Mesendoderm (in vitro differentiated cells): Measurements from ENCODE around the gene ATG4C.
A peak's percentile ranks its signal among the peaks of the same experiment; 100 is the strongest.

Experiments
- DNase-seq: peaks from one replicate; pipeline ENCODE4 v3.0.0; 2013
- H2AK5ac ChIP-seq: 2 replicates; pipeline ENCODE4 v1.6.1; 2013; ENCODE audit warnings: low read length, inconsistent platforms
- H2BK120ac ChIP-seq: 2 replicates; pipeline ENCODE4 v1.6.1; 2013; ENCODE audit warnings: low read depth, mild to moderate bottlenecking, low read length, moderate library complexity, mixed read lengths
- H2BK15ac ChIP-seq: replicated peaks from 2 replicates; pipeline ENCODE4 v1.6.1; 2013; ENCODE audit warnings: low read depth, mild to moderate bottlenecking, moderate library complexity
- H2BK5ac ChIP-seq: 2 replicates; pipeline ENCODE4 v1.6.1; 2013; ENCODE audit warnings: low read length, inconsistent platforms
- H3K18ac ChIP-seq: 2 replicates; pipeline ENCODE4 v1.6.1; 2013; ENCODE audit warnings: mild to moderate bottlenecking, low read length, mixed read lengths
- H3K23ac ChIP-seq: one replicate; pipeline ENCODE4 v1.6.1; 2013; ENCODE audit warnings: low read length
- H3K27ac ChIP-seq: 2 replicates; pipeline ENCODE4 v1.5.1; 2013; ENCODE audit warnings: low read depth, mild to moderate bottlenecking, inconsistent platforms, low read length, moderate library complexity
- H3K27me3 ChIP-seq: 2 replicates; pipeline ENCODE4 v1.6.1; 2013; ENCODE audit warnings: low read length, control low read depth, mild to moderate bottlenecking, inconsistent platforms; ENCODE audit not compliant: insufficient read depth, poor library complexity
- H3K36me3 ChIP-seq: 2 replicates; pipeline ENCODE4 v1.6.1; 2013; ENCODE audit warnings: low read length, inconsistent platforms; ENCODE audit not compliant: control insufficient read depth, insufficient read depth
- H3K4ac ChIP-seq: one replicate; pipeline ENCODE4 v1.6.1; 2013; ENCODE audit warnings: low read depth, mild to moderate bottlenecking, low read length, moderate library complexity
- H3K4me1 ChIP-seq: 2 replicates; pipeline ENCODE4 v1.6.1; 2013; ENCODE audit warnings: low read depth, low read length, inconsistent platforms; ENCODE audit not compliant: control insufficient read depth
- H3K4me2 ChIP-seq: 2 replicates; pipeline ENCODE4 v1.6.1; 2013; ENCODE audit warnings: low read length
- H3K4me3 ChIP-seq: 2 replicates; pipeline ENCODE4 v1.5.1; 2013; ENCODE audit warnings: mild to moderate bottlenecking, low read length
- H3K56ac ChIP-seq: one replicate; pipeline ENCODE4 v1.6.1; 2013; ENCODE audit warnings: low read length
- H3K79me1 ChIP-seq: 2 replicates; pipeline ENCODE4 v1.6.1; 2013; ENCODE audit warnings: low read length, inconsistent platforms
- H3K79me2 ChIP-seq: 2 replicates; pipeline ENCODE4 v1.6.1; 2013; ENCODE audit warnings: mild to moderate bottlenecking, low read length; ENCODE audit not compliant: control insufficient read depth, insufficient read depth
- H3K9ac ChIP-seq: 2 replicates; pipeline ENCODE4 v1.6.1; 2013; ENCODE audit warnings: low read length, inconsistent platforms
- H4K5ac ChIP-seq: one replicate; pipeline ENCODE4 v1.6.1; 2013; ENCODE audit warnings: low read length
- H4K8ac ChIP-seq: one replicate; pipeline ENCODE4 v1.6.1; 2013; ENCODE audit warnings: low read depth, mild to moderate bottlenecking, control low read depth, low read length, moderate library complexity
- WGBS: extraction: QIAGEN DNeasy Blood & Tissue Kit; methylation state at CpG from one replicate; pipeline ENCODE4 v1.1.7; 2013; ENCODE audit warnings: low lambda C conversion rate, missing lambda C conversion rate; ENCODE audit not compliant: insufficient coverage; ENCODE audit errors: extremely low coverage; 5-methylcytosine and 5-hydroxymethylcytosine counted together

ATG4C gene

DNA sequence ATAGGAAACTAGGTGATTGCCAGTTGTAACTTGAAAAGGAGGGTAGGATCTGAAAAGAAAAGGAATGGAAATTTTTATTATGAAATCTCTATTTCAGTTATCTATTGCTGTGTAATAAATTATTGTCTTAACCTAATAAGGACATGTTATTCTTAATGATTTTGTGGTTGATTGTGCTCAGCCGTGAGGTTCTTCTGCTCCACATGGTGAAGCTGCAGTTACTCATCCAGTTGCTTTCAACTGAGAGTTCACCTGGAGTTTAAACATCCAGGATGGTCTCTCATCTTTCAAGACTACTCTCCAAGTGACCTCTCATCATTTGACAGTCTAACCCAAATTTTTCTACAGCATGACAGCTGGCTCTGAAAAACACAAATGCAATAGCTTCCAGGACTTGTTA, 96.0 kb downstream of the ATG4C start:
- no CpG with 5 or more reads among the region's 1 CpG for WGBS
- no peak overlapping the region for H3K27ac ChIP-seq

DNA sequence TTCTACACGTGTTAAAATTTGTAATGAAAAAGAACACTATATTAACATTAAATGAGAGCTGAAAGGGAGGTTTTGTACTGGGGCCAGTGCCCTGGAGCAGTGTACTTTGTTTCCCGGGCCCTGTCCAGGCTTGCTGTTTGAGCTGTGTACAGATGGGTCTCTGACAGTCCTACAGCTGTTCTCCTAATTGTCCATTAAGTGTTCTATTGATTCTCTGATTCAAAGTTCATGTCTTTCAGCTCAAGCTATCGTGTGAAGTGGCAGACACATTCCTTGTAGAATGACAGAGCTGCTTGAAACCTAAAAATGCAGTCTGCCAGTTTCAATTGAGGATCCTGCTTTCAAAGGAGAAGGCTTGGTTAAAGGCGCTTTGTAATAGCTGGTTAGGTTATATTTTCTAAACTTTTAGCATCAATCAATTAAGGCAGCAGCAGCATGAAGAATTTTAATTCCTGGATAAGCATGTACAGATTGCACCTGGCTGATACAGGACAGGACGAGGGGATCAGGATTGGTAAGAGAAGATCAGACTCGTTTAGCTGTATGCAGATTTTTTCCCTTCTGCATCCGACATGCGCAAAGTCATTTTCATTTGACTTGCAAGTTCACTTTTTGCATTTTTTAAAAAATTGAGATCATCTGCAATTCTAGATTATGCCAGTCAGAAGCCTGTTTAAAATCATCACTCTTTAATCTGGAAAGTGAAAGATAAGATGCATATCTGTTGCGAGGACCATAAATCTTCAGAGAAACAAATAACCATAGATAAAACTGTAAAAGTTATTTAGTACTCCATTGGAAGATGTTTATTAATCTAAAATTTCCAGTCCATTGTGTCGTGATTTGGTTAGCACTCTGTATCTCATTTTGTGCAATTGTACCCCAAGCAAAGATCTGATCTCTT, 98.5 kb downstream of the ATG4C start:
- no peak overlapping the region for H4K8ac ChIP-seq
- no peak overlapping the region for H3K4me2 ChIP-seq
- WGBS = no CpG with 5 or more reads among the region's 10 CpGs
- H3K27ac ChIP-seq = no peak overlapping the region
- H3K56ac ChIP-seq = no peak overlapping the region
- DNase-seq = no peak
- H3K4me1 ChIP-seq = no peaks in the 10 kb centered on the region
- no peak overlapping the region for H3K4ac ChIP-seq
- no peak overlapping the region for H2BK15ac ChIP-seq
- H3K79me2 ChIP-seq = no peaks in the 10 kb centered on the region
- no peak overlapping the region for H2BK5ac ChIP-seq
- H3K4me3 ChIP-seq = no peak overlapping the region
- H2BK120ac ChIP-seq = no peak overlapping the region
- no peaks in the 10 kb centered on the region for H3K79me1 ChIP-seq
- no peak overlapping the region for H3K23ac ChIP-seq
- no peak overlapping the region for H2AK5ac ChIP-seq
- peak overlapping the region; percentile 60 for H3K18ac ChIP-seq
- H4K5ac ChIP-seq = no peak overlapping the region
- no peak overlapping the region for H3K9ac ChIP-seq
- H3K27me3 ChIP-seq = no peaks in the 10 kb centered on the region
- H3K36me3 ChIP-seq = no peaks in the 10 kb centered on the region

More for the DNA sequence above, 96.0 kb downstream of the ATG4C start:
- no peak overlapping the region for H3K56ac ChIP-seq
- H3K79me1 ChIP-seq = no peaks in the 10 kb centered on the region
- no peak overlapping the region for H3K4me2 ChIP-seq
- no peak for DNase-seq
- H3K9ac ChIP-seq = no peak overlapping the region
- H2BK120ac ChIP-seq = no peak overlapping the region
- no peak overlapping the region for H3K4ac ChIP-seq
- no peaks in the 10 kb centered on the region for H3K4me1 ChIP-seq
- H2BK5ac ChIP-seq = no peak overlapping the region
- H2BK15ac ChIP-seq = no peak overlapping the region
- H3K18ac ChIP-seq = no peak overlapping the region
- H4K5ac ChIP-seq = no peak overlapping the region
- H3K79me2 ChIP-seq = no peaks in the 10 kb centered on the region
- no peaks in the 10 kb centered on the region for H3K36me3 ChIP-seq
- H4K8ac ChIP-seq = no peak overlapping the region
- no peak overlapping the region for H3K4me3 ChIP-seq
- no peaks in the 10 kb centered on the region for H3K27me3 ChIP-seq
- no peak overlapping the region for H2AK5ac ChIP-seq
- H3K23ac ChIP-seq = no peak overlapping the region

DNA sequence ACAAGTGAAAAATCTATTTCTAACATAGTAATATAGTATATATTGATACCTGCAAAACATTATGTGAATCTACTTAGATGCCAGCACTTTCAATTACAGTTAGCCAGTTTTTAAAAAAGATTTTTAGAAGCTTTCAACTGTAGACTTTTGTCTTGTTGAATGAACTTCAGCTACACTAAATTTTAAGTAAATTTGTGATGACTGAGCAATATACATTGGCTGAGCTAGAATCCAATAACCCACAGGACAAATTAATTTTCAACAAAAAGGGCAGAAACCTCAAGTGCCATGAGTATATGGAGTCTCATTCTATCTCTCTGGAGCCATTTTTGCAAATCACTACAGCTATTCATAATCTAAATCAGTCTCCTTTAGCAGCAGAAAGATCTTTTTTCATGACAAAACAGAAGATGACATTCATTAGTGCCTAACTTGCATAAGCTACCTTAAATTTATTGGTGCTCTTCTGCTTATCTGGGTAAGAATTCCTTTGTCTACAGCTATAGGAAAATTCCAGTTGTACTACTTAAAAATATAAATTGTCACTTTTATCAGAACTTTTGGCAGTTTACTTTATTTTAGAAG, 100.3 kb downstream of the ATG4C start:
- no peak overlapping the region for H2BK15ac ChIP-seq
- H3K4ac ChIP-seq = no peak overlapping the region
- H3K36me3 ChIP-seq = no peaks in the 10 kb centered on the region
- no peak overlapping the region for H3K18ac ChIP-seq
- no peak overlapping the region for H3K9ac ChIP-seq
- no peak overlapping the region for H3K27ac ChIP-seq
- no peaks in the 10 kb centered on the region for H3K79me1 ChIP-seq
- H3K23ac ChIP-seq = no peak overlapping the region
- H4K5ac ChIP-seq = no peak overlapping the region
- no peaks in the 10 kb centered on the region for H3K79me2 ChIP-seq
- H2BK120ac ChIP-seq = no peak overlapping the region
- no peak overlapping the region for H3K4me2 ChIP-seq
- H3K56ac ChIP-seq = no peak overlapping the region
- H3K4me1 ChIP-seq = no peaks in the 10 kb centered on the region
- no peak overlapping the region for H2BK5ac ChIP-seq
- H2AK5ac ChIP-seq = no peak overlapping the region
- no peak for DNase-seq
- H3K27me3 ChIP-seq = no peaks in the 10 kb centered on the region
- no peak overlapping the region for H4K8ac ChIP-seq
- no peak overlapping the region for H3K4me3 ChIP-seq

DNA sequence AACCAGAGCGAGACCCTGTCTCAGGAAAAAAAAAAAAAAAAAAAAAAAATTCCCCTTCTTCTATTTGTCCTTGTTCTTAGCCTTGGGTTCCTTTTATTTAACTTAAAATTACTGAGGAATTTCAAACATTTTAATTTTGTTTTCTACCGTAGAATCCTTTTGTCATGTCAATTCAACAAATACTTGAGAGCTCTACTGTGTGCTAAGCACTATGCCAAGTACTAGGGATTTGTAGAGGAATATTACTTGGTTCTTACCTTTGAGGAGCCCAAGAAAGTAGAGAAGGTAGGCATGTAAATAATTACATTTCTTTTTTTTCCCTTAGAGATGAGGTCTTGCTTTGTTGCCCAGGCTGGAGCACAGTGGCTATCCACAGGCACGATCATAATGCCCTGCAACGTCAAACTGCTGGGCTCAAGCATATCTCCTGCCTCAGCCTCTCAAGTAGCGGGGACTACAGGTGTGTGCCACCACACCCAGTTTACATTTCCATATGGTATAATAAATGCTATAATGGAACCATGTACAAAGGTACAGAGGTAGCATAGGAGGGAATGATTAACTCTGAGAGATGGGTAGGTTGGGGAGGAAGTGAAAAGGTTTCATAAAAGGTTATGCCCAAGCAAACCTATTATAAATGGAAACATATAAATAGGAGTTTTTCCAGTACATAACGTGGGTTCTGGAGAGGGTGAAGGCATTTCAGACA, 104.0 kb downstream of the ATG4C start:
- Histone ChIP-seq H3K4me2 (no peak overlapping the region), H2BK5ac (no peak overlapping the region), H2AK5ac (no peak overlapping the region), H3K4me3 (no peak overlapping the region), H3K23ac (no peak overlapping the region), H3K4me1 (no peaks in the 10 kb centered on the region), H3K56ac (no peak overlapping the region), H3K27ac (no peak overlapping the region), H3K18ac (no peak overlapping the region), H3K36me3 (no peaks in the 10 kb centered on the region), H2BK120ac (no peak overlapping the region), H4K5ac (no peak overlapping the region), H3K79me1 (no peaks in the 10 kb centered on the region), H2BK15ac (no peak overlapping the region), H4K8ac (no peak overlapping the region), H3K9ac (no peak overlapping the region), H3K79me2 (no peaks in the 10 kb centered on the region), H3K27me3 (no peaks in the 10 kb centered on the region), H3K4ac (no peak overlapping the region)
- no CpG with 5 or more reads among the region's 6 CpGs for WGBS
- DNase-seq = no peak

DNA sequence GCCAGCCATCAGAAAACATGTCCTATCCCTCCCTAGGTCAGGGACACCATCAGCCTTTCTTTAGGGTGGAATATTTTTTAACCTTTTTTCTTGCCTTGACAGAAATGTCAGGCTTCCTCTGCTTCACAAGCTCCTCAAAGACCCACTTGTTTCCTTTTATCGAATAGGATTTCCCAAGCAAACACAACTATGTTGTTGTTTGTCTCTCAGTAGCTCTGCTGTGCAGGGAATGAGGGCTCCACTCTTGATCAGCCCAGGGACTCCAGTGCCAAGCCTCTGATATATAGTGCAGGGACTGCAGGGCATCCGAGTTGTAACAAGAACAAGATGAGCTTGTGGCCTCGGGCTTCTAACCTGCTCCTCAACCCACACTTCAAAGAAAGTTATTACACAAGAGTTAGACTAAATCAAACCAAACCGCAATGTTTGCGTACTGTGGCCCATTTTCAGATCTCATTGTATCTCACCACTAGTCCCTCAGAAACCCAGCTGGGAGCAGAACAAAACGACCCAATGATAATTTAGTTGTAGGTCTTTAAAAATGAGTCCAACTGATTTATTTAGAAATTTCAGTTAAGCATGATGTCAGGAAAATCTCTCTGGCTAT, 108.1 kb downstream of the ATG4C start:
- Histone ChIP-seq H3K36me3 (no peaks in the 10 kb centered on the region), H4K8ac (no peak overlapping the region), H3K4me3 (no peak overlapping the region), H3K4me2 (no peak overlapping the region), H2BK120ac (no peak overlapping the region), H2AK5ac (no peak overlapping the region), H3K4ac (no peak overlapping the region), H3K18ac (no peak overlapping the region), H2BK15ac (no peak overlapping the region), H3K27ac (no peak overlapping the region), H4K5ac (no peak overlapping the region), H3K4me1 (no peaks in the 10 kb centered on the region), H3K23ac (no peak overlapping the region), H2BK5ac (no peak overlapping the region), H3K79me2 (no peaks in the 10 kb centered on the region), H3K27me3 (no peaks in the 10 kb centered on the region), H3K79me1 (no peaks in the 10 kb centered on the region), H3K56ac (no peak overlapping the region), H3K9ac (no peak overlapping the region)
- no peak for DNase-seq
- no CpG with 5 or more reads among the region's 6 CpGs for WGBS
